Measurements from ENCODE around the gene PEX6.

PEX6 gene

DNA sequence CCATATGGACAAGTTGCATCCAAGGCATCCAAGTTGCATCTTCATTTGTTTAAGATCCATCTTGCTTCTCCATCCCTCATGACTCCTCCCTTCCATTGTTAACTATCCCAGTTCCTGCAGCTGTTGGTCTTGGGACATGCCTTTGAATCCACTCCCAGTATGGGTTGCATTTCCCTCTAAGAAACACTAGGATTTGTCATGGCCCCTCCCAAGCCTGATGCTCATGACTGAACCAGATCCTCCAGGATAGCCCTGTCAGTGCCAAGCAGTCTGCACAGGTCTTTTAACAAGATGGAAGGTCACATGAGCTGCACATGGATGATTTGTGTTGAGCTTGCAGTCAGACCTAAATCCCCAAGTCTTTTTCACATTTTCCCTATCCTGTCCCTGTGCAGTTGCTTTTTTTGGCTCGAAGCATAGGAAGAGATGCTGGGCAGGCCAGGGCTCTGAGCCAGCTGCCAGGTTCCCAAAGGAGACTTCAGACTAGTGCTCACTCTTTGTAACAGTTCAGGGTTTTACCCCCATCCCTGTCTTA is 9.6 kb upstream of the PEX6 start:
- Histone ChIP-seq H3K4me1 (no peaks in the 10 kb centered on the region), H3K27me3 (no peaks in the 10 kb centered on the region), H3K4me3 (ENCODE audit: low read depth, low read length) (no peak overlapping the region), H3K9me3 (no peaks in the 10 kb centered on the region), H3K36me3 (peaks cover 10% of the 10 kb centered on the region)
- TF ChIP-seq, protein P1, sequence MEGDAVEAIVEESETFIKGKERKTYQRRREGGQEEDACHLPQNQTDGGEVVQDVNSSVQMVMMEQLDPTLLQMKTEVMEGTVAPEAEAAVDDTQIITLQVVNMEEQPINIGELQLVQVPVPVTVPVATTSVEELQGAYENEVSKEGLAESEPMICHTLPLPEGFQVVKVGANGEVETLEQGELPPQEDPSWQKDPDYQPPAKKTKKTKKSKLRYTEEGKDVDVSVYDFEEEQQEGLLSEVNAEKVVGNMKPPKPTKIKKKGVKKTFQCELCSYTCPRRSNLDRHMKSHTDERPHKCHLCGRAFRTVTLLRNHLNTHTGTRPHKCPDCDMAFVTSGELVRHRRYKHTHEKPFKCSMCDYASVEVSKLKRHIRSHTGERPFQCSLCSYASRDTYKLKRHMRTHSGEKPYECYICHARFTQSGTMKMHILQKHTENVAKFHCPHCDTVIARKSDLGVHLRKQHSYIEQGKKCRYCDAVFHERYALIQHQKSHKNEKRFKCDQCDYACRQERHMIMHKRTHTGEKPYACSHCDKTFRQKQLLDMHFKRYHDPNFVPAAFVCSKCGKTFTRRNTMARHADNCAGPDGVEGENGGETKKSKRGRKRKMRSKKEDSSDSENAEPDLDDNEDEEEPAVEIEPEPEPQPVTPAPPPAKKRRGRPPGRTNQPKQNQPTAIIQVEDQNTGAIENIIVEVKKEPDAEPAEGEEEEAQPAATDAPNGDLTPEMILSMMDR (IDR thresholded peaks at IDR 0.05; ENCODE audit: low read depth, low read length), result no peak
- no peak for DNase-seq

DNA sequence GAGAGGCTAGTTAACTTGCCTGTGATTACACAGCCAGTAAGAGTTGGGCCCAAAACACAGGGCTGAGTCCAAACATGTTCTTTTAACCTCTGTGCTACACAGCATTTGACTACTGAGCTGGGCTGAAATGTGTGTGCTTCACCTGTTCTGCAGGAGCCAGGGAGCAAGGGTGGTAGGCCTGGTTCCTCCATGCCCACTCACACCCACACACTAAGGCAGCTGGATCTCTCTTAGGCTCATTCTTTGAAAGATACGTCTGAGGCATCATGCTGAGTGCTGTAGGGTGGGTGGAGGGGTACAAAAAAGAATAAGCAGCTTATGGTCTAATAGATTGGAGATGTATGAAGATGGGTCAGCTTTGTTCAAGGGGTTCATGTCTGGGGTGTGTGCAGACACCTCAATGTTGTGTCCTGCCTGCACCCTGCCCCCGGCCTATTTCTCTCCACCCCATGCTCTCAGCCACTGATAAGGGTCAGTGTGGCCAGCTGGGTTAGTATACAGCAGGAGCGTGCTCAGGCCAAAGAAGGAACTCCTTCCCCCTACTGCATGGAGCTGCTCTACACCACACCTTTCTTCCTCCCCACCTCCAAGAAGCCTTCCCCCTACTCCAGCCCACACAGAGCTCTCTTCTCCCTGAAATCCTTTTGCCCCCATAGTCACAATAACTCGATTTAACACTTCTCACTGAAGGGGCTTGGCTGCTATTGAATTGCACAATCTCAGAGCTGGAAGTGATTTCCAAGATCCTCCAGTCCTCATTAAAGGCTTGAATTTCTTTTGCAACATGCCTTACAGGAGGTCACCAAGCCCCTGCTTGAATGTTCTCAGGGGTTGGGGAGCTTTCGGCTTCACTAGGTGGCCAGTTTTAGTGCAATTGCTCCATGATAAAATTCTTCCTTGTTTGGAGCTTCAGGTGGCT is 8.8 kb upstream of the PEX6 start:
- Histone ChIP-seq H3K36me3 (peaks cover 10% of the 10 kb centered on the region), H3K27me3 (no peaks in the 10 kb centered on the region), H3K4me3 (ENCODE audit: low read depth, low read length) (no peak overlapping the region), H3K9me3 (no peaks in the 10 kb centered on the region), H3K4me1 (no peaks in the 10 kb centered on the region)
- TF ChIP-seq, protein P1 (IDR thresholded peaks at IDR 0.05; ENCODE audit: low read depth, low read length), result no peak
- DNase-seq, result no peak

DNA sequence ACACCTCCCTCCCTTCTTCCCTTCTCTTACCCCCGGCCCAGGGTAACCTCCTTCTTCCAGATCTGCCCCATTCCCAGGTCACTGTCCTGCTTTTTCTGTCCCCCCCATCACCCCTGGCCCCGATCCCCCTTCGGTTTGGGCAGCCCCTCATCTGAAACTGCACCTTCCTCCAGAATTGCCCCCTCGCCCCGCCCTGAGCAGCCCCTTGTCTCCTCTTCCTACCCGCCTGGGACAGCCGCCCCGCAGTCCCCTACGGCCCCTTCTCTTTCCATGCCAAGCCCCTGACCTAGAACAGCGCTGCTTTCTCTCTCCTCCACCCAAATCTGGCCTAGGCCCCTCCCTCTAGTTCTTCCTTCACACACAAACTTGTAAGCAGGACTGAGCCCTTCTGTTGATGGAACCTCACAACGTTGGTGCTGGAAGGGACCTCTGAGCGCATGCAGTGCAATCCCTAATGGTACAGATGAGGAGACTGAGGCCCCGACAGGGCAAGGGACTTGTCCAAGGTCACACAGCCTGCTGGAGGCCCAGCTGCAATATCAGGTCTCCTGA is 6.0 kb upstream of the PEX6 start:
- Histone ChIP-seq H3K36me3 (peaks cover 6% of the 10 kb centered on the region), H3K4me1 (no peaks in the 10 kb centered on the region), H3K9me3 (no peaks in the 10 kb centered on the region), H3K4me3 (ENCODE audit: low read depth, low read length) (peak overlapping the region; percentile 81), H3K27me3 (no peaks in the 10 kb centered on the region)
- TF ChIP-seq, protein P1 (IDR thresholded peaks at IDR 0.05; ENCODE audit: low read depth, low read length), result no peak
- DNase-seq, result no peak

DNA sequence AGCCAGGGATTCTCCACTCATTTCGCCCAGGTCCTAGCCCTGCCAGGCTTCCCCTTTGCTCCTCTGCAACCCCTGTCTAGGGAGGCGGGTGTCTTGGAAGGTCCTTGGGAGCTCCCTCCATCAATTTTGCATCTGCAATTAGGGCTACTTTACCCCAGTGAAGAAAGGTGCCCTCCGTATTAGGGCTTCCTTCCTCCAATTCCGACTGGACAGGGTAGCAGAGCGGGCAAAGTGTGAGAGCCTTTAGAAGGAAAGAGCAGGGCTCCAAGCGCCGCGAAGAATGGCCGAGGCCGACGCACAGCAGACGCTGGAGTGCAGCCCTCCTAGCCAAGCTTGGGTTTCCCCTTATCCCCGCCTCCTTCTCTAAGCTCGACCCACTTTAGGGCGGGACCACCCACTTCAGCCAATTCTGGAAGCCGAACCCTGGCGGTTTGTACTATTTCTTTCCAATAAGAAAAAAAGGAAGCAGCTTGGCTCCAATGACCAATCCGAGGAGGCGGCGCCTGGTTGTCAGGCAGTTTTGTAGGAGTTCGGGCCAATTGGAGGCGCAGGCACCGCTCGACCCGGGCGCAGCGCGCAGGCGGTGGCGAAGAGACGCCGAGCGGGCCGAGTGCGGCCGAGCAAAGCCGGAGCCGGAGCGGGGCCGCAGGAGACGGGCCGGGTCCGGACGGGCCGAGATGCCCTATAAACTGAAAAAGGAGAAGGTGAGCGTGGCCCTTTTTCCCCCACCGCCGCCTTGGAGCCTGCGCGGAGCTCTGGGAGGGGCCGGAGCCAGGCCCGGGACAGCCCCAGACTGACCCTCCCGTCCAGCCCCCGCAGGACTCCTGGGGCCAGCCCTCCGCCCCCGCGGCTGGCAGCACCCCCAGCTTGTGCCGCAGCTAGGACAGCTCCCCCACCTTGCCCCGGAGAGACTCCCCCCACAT is 5.3 kb upstream of the PEX6 start, which contains the start of gene PPP2R5D:
PPP2R5D (plus strand) TSS at position 570 of the 923 bp plus-strand sequence; CDS start at position 678, 108 bp downstream.
- H3K4me1 ChIP-seq, result no peaks in the 10 kb centered on the region; the same call in 1 of the 2 replicates
- H3K36me3 ChIP-seq, result peaks cover 2% of the 10 kb centered on the region; the same call in 1 of the 2 replicates
- peak within 1 kb of the TSS; percentile 81 for H3K4me3 ChIP-seq (ENCODE audit: low read depth, low read length)
- peak; percentile 97 for DNase-seq
- H3K27me3 ChIP-seq, result no peaks in the 10 kb centered on the region
- TF ChIP-seq, protein P1 (IDR thresholded peaks at IDR 0.05; ENCODE audit: low read depth, low read length), result no peak
- no peaks in the 10 kb centered on the region for H3K9me3 ChIP-seq

DNA sequence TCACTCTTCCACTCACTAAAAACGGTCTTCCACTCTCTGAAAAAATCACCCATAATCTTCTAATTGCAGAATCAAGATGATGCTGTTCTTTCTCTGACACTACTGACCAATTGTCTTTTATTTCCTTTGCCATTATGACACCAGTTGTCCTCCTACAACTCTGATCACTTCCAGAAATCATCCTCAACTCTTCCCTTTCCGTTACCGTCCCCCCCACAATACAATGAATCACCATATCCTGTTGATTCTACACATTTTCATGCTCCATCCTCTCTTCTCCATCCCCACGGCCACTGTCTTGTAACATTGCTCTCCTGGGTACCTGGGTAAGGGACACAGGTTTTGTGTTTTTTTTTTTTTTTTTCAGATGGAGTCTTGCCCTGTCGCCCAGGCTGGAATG is 2.9 kb upstream of the PEX6 start:
- no peaks in the 10 kb centered on the region for H3K27me3 ChIP-seq
- TF ChIP-seq, protein P1 (IDR thresholded peaks at IDR 0.05; ENCODE audit: low read depth, low read length), result no peak
- no peak for DNase-seq
- no peak overlapping the region for H3K4me3 ChIP-seq (ENCODE audit: low read depth, low read length)
- H3K36me3 ChIP-seq, result no peaks in the 10 kb centered on the region
- H3K9me3 ChIP-seq, result no peaks in the 10 kb centered on the region
- no peaks in the 10 kb centered on the region; the same call in 1 of the 2 replicates for H3K4me1 ChIP-seq
